DND-41 (cell line): ENCODE measurements around the gene ZDHHC11B.

Experiments used
- EZH2 ChIP-seq: IDR thresholded peaks from 3 replicates; pipeline ENCODE4 v1.6.1; 2012; ENCODE audit warnings: borderline replicate concordance, low read depth, mild to moderate bottlenecking, moderate library complexity, low read length, inconsistent platforms; ENCODE audit not compliant: severe bottlenecking
- TF ChIP-seq, protein P1 (sequence below): IDR thresholded peaks from 2 replicates; pipeline ENCODE4 v1.5.1; 2012; ENCODE audit warnings: borderline replicate concordance, low read length, moderate library complexity, mild to moderate bottlenecking; ENCODE audit not compliant: poor library complexity, severe bottlenecking; ENCODE audit errors: extremely low read depth

DNA sequence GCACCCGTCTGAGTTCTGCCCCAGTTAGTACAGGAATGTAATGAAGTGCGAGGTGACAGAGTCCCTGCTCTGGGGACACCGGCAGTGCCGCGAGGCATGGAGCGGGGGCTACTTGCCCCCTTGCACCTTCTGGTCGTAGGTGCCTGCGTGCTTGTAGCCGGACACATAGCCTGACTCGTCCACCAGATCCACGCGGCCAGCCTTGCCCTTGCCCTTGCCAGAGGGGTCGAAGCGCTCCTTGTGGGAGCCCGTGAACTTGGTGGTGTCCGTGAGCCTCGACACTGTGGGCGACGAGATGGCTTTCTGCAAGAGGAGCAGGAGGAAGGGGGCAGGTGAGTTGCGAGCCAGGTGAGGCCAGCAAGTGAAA lies 119.6 kb downstream of the ZDHHC11B start:
- TF ChIP-seq, protein P1, sequence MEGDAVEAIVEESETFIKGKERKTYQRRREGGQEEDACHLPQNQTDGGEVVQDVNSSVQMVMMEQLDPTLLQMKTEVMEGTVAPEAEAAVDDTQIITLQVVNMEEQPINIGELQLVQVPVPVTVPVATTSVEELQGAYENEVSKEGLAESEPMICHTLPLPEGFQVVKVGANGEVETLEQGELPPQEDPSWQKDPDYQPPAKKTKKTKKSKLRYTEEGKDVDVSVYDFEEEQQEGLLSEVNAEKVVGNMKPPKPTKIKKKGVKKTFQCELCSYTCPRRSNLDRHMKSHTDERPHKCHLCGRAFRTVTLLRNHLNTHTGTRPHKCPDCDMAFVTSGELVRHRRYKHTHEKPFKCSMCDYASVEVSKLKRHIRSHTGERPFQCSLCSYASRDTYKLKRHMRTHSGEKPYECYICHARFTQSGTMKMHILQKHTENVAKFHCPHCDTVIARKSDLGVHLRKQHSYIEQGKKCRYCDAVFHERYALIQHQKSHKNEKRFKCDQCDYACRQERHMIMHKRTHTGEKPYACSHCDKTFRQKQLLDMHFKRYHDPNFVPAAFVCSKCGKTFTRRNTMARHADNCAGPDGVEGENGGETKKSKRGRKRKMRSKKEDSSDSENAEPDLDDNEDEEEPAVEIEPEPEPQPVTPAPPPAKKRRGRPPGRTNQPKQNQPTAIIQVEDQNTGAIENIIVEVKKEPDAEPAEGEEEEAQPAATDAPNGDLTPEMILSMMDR: no peak
- TF ChIP-seq EZH2: no peak
